DMS53 (cell line): ENCODE measurements around the gene MPZL1.
"Not testable (repeated sequence)": the region's sequence is repeated elsewhere in the genome, so short reads cannot be mapped to it uniquely, and the experiment has no call there.

ENCODE experiments used
- DNase-seq: peaks from one replicate; lab custom pipeline; 2025; lab: John Stamatoyannopoulos, UW

The MPZL1 gene

DNA sequence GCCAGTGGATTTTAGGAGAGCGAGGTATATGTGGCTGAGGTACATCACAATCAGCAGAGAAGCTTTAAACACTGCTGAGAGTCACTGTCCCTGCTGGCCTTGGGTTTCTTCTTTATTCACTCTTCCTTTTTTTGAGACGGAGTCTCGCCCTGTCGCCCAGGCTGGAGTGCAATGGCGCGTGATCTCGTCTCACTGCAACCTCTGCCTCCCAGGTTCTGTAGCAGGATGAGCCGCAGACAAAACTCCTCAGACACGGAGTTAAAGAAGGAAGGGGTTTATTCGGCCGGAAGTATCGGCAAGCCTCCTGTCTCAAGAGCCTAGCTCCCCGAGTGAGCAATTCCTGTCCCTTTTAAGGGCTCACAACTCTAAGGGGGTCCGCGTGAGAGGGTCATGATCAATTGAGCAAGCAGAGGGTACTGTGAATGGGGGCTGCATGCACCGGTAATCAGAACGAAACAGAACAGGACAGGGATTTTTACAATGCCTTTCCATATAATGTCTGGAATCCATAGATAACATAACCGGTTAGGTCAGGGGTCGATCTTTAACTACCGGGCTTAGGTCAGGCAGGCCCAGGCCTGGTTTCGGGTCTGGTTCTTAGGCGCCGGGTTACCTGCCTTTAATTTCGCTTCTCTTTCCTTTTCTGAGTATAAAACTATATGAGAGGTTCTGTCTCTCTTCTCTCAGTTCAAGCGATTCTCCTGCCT, 1.9 kb upstream of the MPZL1 start:
- DNase-seq = not testable (repeated sequence)

DNA sequence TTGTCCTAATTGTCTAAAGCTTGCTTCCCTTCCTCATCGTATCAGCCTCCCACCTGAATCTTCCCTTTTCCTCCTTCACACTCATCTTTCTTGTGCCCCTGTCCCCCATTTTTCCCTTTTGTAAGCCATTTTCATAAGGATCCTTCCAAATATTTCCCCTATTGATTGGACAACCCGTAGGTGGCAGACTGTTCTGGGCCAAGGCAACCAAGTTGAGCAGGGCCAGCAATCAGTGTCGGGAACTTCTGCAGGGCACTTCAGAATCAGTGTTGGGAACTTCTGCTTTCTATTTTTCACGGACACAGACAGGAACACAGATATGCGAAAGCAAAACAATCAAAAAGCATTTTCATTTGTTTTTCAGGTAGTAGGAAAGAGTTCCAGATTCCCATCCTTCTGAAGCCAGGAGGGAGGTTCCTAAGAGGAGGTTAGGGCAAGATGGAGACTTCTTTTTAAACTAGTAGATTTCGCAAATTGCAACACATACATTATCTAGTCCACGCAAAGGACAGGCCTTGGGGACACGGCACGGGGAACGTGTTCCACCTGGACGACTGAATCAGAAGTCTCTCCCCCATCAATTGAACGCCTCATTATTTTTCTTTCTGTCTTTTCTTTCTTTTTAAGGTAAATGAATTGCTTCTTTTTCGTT, 691 bp upstream of the MPZL1 start:
- DNase-seq = peak; percentile 49

DNA sequence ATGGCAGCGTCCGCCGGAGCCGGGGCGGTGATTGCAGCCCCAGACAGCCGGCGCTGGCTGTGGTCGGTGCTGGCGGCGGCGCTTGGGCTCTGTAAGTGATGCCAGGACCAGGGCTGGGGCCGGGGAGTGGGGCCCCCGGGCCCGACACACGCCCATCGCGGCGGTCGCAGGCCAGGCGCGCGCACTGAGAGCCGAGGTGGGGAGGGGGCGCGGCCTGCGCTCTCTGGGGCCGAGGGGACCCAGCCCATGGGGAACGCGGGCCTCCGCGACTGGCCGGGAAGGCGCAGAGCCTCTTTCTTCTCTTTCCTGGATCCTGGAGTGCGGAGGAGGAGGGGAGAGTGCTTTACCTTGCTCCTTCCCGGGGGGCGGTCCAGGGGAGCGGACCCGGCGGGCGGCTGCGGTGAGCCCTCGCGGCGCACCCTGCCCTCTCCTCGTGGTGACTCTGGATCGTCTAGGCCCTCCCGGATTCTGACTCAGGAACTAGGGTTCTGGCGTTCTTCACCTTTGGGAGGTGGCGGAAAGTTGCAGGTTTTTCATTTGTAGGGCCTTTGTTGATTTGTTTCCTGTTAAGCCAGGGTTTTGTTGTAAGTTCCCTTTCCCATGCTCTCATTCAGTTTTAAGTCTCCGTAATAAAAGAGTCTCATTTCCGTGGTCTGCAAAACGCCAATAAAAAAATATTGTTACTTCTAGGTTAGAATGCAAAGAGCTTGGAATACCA, 529 bp downstream of the MPZL1 start:
- peak; percentile 82 for DNase-seq

DNA sequence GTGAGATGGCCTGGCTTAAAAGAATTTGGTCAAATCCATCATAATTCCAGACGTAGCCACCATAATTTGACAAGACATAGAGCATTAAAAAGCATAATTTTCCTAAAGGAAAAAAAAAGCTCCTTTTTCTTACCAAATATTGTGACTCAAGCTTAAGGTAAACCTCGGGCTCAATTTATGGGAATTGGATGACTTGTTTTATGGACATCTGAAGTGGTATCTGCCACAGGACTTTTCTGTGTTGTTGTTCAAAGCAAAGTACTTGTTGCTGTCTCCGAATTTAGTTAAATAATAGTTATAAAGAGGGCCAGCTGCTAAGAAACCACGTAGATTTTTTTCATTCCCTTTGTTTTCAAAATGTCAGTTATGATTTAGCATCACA, 1.1 kb downstream of the MPZL1 start:
- peak; percentile 18 for DNase-seq

DNA sequence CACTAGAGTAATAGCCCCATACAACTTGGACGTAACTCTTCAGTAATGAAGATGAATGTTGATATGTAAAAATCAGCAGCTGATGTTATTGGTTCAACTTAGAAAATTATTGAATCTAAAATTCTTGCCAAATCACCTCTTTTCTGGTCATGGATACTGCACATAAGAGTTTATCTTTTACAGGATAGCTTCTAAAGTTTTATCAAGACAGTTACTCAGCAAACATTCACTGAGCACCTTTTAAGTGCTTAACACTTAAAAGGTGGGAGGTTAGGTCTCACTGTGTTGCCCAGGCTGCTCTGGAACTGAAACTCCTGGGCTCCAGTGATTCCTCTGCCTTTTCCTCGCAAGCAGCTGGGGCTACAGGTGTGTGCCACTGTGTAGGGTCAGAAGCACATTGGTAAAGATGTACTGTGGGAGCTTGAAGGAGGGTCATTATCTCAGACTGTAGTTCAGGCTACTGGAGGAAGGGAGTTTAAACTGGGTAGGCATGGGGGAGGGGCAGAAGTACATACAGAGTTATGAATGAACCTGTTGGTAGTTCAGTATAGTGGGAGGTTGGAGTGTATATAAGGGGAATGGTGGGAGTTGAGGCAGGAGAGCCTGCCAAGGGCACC, 2.0 kb downstream of the MPZL1 start:
- DNase-seq = no peak

DNA sequence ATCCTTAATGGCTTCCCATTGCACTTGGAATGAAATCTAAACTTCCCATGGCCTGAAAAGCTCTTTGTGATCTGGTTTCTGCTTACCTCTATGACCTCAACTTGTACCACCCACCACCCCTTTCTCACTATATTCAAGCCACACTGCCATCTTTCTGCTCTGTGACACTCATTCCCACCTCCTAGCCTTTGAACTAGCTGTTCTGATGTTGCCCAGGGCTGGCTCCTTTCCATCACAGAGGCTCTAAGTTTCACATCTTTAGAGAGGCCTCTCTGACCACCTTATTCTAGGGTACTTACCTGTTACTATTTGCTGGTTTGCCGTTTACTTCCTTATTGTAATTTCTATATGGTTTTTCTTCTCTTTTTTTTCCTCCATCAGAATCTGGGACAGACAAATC, 4.2 kb downstream of the MPZL1 start:
- DNase-seq = no peak

DNA sequence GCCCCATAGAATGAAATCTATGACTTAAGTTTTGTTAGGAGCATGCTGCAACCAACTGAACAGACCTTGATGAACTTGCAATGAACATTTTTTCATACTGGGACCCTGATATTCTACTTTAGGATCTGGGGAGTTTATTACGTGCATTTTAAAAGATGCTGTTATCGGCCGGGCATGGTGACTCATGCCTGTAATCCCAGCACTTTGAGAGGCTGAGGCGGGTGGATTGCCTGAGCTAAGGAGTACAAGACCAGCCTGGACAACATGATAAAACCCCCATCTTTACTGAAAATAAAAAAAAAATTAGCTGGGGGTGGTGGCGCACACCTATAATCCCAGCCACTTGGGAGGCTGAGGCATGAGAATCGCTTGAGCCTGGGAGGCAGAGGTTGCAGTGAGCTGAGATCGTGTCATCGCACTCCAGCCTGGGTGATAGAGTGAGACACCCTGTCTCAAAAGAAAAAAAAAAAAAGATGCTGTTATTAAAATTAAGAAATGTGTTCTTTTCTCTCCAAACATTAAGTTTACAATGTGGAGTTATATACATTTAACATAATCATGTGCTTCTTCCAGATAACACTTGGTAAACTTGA, 7.1 kb downstream of the MPZL1 start:
- DNase-seq = no peak

DNA sequence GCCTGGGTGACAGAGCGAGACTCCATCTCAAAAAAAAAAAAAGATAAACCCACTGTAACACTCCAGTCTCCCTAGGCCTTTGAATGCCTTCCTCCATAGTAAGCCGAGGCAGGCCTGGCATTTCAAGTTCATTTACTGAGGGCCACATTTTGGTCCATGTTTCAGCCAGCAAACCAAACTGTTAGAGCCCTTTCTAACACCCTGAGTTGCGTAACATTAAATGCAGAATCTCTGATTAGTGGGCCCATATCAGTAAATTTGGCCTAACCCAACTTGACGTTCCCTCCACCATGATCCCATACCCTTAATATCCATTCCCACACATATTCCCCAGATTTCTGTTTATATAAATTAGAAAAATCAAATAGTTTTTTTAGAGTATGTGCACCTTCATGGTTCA, 12.4 kb downstream of the MPZL1 start:
- DNase-seq = no peak

DNA sequence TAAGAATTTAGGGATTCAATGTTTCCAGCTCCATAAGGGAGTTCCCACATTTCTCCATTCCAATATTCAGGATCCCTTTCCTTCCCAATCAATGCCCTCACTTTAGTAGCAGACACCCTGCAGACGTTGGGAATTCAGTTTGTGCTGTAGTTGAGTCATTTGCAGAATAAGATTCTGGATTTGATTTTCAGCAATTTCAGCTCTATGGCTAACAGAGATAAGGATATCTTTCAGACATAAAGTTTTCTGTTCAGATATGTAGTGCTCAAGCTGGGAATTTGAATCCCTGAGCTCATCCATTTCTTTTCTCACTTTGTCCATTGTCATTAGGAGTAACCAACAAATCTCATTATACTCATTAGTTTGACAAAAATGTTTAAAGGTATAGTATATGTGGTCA, 13.1 kb downstream of the MPZL1 start:
- no peak for DNase-seq

DNA sequence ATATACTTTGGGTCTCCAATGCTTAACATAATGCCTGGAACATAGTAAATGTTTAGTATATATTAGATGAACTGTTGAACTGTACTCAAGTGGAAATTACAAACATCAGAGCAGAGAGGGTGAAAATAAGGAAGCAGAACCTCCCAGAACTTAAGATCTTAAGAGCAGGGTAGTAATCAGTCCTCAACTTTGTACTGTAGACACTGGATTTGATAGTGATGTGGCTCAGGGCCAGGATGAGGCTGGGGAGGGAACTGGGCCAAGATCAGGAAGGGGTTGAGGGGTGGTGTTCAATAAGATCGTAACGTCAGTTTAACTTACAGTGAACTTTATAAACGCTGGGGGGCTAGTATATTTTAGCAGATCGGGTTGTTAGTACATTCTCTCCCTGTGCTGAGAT, 15.4 kb downstream of the MPZL1 start:
- DNase-seq = no peak

DNA sequence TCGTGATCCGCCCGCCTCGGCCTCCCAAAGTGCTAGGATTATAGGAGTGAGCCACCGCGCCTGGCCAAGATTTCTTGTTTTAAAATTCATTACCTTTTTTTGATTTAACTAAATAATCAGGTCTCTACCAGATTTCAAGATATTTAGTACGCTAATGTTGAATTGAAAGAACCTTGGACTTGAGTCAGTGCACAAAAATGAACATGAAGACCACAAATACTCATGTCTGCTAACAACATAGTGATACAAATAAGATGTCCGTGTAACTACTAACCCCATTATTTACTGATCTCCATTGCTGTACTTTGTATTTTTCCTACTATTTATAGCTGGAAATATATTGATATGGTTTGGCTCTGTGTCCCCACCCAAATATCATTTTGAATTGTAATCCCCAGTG, 16.4 kb downstream of the MPZL1 start:
- DNase-seq = no peak

DNA sequence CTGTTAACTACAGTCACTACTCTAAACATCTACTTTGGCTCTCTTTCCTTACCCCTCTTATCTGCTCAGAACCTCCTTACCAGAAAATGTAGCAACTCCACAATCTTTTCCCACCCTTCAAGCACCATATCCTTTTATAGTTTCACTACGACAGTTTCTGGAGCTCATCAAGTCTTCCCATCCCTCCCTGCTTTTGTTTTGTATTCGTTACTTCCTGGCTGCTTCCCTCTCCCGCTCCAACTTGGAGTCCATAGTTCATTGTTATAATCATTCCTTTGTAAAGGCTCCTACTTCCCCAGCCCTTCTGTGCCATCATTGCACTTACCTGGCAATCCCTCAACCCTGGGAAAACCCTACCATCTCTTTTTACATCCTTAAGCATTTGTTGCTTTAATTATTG, 18.0 kb downstream of the MPZL1 start:
- DNase-seq = no peak

DNA sequence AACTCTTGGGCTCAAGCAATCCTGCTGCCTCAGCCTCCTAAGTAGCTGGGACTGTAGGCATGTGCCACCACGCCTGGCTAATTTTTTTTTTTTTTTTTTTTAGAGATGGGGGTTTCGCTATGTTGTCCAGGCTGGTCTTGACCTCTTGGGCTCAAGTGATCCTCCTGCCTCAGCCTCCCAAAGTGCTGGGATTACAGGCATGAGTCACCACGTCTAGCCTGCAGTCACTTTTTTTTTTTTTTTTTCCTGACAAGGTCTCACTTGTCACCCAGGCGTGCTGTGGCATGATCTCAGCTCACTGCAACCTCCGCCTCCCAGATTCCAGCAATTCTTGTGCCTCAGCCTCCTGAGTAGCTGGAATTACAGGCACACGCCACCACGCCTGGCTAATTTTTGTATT, 19.3 kb downstream of the MPZL1 start:
- not testable (repeated sequence) for DNase-seq

DNA sequence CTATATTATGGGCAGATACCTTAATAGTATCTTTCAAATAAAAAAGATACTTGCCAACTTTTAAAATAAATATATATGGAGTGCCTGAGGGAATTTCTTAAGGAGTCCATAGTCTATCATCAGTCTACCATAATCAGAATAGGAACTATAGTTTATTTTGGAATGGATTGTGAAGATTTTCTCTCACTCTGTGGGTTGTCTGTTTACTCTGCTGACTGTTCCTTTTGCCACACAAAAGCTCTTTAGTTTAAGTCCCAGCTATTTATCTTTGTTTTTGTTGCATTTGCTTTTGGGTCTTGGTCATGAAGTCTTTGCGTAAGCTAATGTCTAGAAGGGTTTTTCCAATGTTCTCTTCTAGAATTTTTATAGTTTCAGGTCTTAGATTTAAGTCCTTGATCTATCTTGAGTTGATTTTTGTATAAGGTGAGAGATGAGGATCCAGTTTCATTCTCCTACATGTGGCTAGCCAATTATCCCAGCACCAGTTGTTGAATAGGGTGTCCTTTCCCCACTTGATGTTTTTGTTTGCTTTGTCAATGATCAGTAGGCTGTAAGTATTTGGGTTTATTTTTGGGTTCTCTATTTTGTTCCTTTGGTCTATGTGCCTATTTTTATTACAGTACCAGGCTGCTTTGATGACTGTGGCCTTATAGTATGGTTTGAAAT, 20.7 kb downstream of the MPZL1 start:
- not testable (repeated sequence) for DNase-seq

DNA sequence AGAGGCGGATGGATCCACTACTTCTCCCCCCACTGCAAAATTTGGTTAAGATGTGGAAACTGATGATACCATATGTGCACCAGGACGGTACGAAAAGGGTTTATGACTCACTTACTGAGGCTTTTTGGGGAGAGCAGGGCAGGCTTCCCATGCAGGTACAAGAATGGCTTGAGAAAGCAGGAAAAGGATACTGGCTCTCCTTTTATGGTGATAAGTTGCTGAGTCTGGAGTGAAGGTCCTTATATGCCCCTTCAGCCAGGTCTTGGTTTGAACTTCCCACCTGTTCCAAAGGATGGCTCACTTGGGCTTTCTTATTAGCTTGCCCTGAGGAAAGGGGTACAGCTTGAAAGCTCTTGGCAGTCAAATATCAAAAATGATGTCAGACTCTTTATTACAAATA, 23.1 kb downstream of the MPZL1 start:
- DNase-seq = no peak

DNA sequence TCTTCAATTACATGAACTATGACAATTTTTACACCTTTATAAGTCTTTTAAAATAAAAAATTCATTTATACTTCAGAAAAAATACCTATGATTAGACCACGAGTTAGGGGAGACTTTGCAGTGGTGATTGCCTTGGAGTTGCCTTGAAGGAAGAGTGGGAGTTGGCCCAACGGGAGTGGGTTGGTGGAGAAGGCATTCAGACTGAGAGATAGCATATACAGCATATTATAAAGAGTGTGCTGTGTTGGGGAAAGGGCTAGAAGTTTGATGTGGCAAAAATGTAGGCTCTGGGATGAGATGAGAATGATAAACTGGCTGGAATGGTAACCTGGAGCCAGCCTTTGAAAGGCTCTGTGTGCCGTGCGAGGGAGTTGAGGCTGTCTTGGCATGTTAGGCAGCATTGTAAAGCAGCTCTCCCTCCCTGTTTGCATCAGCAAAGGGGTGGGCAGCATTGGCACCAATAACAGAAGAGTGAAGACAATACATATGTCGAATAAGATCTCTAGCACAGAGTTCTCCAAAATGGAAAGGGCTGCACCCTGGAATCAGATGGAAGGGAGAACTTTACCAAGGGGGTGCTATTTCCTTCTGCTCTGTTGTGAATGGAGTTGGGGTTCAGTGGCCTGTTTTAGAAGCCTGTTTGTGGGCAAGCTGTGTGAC, 24.4 kb downstream of the MPZL1 start:
- no peak for DNase-seq

DNA sequence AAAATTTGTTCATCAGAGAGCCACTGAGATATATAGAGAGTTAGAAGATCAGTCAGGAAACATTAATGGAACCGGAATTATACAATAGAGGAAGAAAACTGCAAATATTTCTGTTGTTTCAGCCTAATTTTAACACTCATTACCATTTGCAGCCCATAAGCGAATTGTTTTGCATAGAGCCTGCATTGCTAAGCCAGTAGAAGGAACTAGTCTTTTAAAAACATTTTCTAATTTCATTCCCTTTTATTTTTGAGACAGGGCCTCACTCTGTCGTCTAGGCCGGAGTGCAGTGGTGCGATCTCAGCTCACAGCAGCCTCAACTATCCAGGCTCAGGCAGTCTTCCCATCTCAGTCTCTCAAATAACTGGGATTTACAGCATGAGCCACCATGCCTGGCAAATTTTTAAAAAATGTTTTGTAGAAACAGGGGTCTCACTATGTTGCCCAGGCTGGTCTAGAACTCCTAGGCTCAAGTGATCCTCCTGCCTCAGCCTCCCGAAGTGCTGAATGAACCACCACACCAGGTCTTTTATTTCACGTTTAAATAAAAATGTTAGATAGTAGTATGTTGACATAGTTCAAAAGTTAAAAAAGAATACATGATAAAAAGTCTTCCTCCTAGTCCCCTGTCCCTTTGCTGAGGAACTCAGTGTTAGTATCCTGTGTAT, 25.3 kb downstream of the MPZL1 start:
- no peak for DNase-seq

DNA sequence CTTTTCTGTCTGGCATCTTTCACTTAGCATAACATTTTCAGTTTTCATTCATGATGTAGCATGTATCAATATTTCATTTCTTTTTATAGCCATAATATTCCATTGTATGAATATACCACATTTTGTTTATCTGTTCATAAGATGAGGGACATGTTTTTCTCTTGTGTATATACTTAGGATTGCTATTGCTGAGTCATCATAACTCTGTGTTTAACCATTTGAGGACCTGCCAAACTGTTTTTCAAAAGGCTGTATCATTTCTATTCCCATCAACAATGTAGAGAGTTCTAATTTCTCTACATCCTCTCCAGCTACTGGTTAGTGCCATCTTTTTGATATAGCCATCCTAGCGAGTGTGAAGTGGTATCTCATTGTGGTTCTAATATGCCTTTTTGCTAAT, 26.2 kb downstream of the MPZL1 start:
- DNase-seq = no peak

DNA sequence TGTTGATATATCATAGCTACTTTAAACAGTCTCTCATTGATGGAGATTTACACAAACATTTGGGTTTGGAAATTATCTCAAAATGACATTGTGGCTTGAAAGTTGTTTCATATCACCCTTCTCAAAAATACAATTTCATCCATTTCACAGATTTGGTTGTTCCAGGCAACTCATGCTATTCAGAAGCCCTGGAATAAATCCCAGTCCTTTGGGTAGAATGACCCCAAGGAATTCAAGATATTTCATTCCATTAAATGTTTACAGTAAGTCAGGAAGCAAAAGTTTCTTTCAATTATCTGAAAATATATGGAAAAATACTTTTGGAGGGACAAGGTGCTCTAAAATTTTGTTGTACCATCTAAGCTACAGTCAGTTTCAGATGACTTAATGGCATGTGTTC, 27.1 kb downstream of the MPZL1 start:
- DNase-seq = no peak

DNA sequence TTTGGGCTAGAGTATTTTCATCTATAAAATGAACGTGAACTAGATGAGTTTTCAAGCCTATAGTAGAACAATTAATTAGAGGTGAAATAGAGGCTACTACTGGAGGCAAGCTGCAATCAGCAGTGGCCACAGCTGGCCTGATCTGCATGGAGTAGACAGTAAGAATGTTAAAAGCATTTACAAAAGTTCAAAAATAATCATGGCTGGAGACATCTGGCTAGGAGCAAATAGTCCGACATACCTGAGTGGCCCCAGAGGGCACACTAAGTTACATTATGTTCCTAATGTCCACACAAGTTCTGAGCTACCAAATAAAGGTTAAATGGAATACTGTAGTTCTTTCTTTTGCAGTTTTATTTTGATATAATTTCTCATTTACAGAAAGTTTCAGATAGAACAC, 28.0 kb downstream of the MPZL1 start:
- no peak for DNase-seq

DNA sequence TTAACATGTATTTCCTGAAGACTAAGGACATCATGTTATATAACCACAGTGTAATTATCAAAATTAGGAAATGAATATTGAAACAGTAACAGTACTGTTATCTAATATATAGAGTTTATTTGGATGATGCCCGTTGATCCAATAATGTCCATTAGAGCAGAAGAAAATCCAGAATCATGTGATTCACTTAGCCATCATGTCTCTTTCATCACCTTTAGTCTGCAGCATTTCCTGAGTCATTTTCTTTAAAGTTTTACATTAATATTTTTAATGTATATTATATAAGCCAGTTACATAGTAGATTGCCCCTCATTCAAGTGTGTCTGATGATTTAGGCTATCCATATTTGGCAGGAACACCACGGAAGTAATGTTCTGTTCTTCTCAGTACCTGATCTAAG, 28.9 kb downstream of the MPZL1 start:
- DNase-seq = no peak
